Measurements from ENCODE around the gene CYGB.

DNA sequence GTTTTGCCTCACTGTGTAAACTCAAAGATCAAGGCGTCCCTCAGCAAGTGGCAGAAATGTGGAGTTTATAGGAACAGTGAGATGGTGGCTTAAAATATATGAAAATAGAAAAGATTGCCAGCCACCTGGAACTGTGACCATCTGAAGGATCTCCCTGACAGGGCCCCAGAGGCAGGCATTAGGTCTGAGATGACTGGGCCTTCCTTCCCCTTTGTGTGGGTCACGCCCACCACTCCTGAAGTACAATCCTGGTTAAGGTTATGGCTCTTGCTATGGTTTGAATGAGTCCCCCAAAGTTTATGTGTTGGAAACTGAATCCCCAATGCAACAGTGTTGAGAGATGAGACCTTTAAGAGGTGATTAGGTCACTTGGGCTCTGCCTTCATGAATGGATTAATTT is 41.8 kb upstream of the CYGB start:
- TF ChIP-seq EP300 (IDR thresholded peaks at IDR 0.05; ENCODE audit: borderline replicate concordance) (no peak), CEBPB (IDR thresholded peaks at IDR 0.05) (no peak), RAD21 (IDR thresholded peaks at IDR 0.05; ENCODE audit: low read depth) (no peak), ZBTB7A (IDR thresholded peaks at IDR 0.05; ENCODE audit: low read depth) (no peak), TAF1 (IDR thresholded peaks at IDR 0.05; ENCODE audit: low read depth) (no peak)
- TF ChIP-seq, protein P1, sequence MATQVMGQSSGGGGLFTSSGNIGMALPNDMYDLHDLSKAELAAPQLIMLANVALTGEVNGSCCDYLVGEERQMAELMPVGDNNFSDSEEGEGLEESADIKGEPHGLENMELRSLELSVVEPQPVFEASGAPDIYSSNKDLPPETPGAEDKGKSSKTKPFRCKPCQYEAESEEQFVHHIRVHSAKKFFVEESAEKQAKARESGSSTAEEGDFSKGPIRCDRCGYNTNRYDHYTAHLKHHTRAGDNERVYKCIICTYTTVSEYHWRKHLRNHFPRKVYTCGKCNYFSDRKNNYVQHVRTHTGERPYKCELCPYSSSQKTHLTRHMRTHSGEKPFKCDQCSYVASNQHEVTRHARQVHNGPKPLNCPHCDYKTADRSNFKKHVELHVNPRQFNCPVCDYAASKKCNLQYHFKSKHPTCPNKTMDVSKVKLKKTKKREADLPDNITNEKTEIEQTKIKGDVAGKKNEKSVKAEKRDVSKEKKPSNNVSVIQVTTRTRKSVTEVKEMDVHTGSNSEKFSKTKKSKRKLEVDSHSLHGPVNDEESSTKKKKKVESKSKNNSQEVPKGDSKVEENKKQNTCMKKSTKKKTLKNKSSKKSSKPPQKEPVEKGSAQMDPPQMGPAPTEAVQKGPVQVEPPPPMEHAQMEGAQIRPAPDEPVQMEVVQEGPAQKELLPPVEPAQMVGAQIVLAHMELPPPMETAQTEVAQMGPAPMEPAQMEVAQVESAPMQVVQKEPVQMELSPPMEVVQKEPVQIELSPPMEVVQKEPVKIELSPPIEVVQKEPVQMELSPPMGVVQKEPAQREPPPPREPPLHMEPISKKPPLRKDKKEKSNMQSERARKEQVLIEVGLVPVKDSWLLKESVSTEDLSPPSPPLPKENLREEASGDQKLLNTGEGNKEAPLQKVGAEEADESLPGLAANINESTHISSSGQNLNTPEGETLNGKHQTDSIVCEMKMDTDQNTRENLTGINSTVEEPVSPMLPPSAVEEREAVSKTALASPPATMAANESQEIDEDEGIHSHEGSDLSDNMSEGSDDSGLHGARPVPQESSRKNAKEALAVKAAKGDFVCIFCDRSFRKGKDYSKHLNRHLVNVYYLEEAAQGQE (IDR thresholded peaks at IDR 0.05; ENCODE audit: low read depth): no peak
